BLaER1 (cell line): ENCODE data around the gene RPN1.
A peak's percentile ranks its signal among the peaks of the same experiment; 100 is the strongest.

Source experiments
- H3K27ac ChIP-seq: shearing (Covaris generic); formaldehyde crosslinking; 2 replicates; pipeline ENCODE4 v1.8.1; 2022
- H3K27me3 ChIP-seq: shearing (Covaris generic); formaldehyde crosslinking; 2 replicates; pipeline ENCODE4 v1.8.1; 2022
- H3K36me3 ChIP-seq: shearing (Covaris generic); formaldehyde crosslinking; 2 replicates; pipeline ENCODE4 v1.8.1; 2022
- H3K4me1 ChIP-seq: shearing (Covaris generic); formaldehyde crosslinking; 2 replicates; pipeline ENCODE4 v1.8.1; 2022
- H3K4me2 ChIP-seq: shearing (Covaris generic); formaldehyde crosslinking; 2 replicates; pipeline ENCODE4 v1.8.1; 2022
- H3K4me3 ChIP-seq: shearing (Covaris generic); formaldehyde crosslinking; 2 replicates; pipeline ENCODE4 v1.8.1; 2022
- H3K9ac ChIP-seq: shearing (Covaris generic); formaldehyde crosslinking; 2 replicates; pipeline ENCODE4 v1.8.1; 2022
- H3K9me3 ChIP-seq: shearing (Covaris generic); formaldehyde crosslinking; 2 replicates; pipeline ENCODE4 v1.8.1; 2022
- H4K20me1 ChIP-seq: shearing (Covaris generic); formaldehyde crosslinking; 2 replicates; pipeline ENCODE4 v1.8.1; 2022
- Cebpa-rat ChIP-seq: shearing (Covaris generic); IDR thresholded peaks from 2 replicates; pipeline ENCODE4 v1.8.1; 2022

Gene RPN1

GRCh38 chr3:128610451-128611070 lies 40.1 kb downstream of the RPN1 start:
- Histone ChIP-seq H3K27me3 (peaks cover 14% of the 10 kb centered on the region), H3K4me2 (peak overlapping the region; percentile 23), H3K9me3 (no peaks in the 10 kb centered on the region), H3K9ac (no peak overlapping the region), H3K4me1 (peaks cover 16% of the 10 kb centered on the region), H3K4me3 (no peak overlapping the region), H4K20me1 (no peaks in the 10 kb centered on the region), H3K36me3 (no peaks in the 10 kb centered on the region), H3K27ac (no peak overlapping the region)
- no peak for TF ChIP-seq Cebpa-rat

- Histone ChIP-seq H3K36me3 (no peaks in the 10 kb centered on the region), H3K9me3 (no peaks in the 10 kb centered on the region), H3K4me2 (no peak overlapping the region), H3K4me3 (no peak overlapping the region), H3K9ac (no peak overlapping the region), H3K27ac (no peak overlapping the region), H4K20me1 (no peaks in the 10 kb centered on the region), H3K27me3 (peaks cover 14% of the 10 kb centered on the region), H3K4me1 (peaks cover 16% of the 10 kb centered on the region)
- TF ChIP-seq Cebpa-rat, result no peak
These were observed 41.3 kb downstream of the RPN1 start for GRCh38 chr3:128609294-128609693.

- Histone ChIP-seq H3K4me3 (peak overlapping the region; percentile 68), H3K36me3 (no peaks in the 10 kb centered on the region), H3K27me3 (peaks cover 14% of the 10 kb centered on the region), H3K4me1 (peaks cover 16% of the 10 kb centered on the region), H3K4me2 (peak overlapping the region; percentile 98), H3K27ac (no peak overlapping the region), H3K9me3 (no peaks in the 10 kb centered on the region), H3K9ac (peak overlapping the region; percentile 78), H4K20me1 (no peaks in the 10 kb centered on the region)
- TF ChIP-seq Cebpa-rat, result no peak
These were observed 42.9 kb downstream of the RPN1 start for GRCh38 chr3:128607710-128608048.

GRCh38 chr3:128606094-128606493 lies 44.5 kb downstream of the RPN1 start:
- Histone ChIP-seq H4K20me1 (no peaks in the 10 kb centered on the region), H3K9ac (no peak overlapping the region), H3K4me2 (no peak overlapping the region), H3K27ac (no peak overlapping the region), H3K27me3 (peaks cover 14% of the 10 kb centered on the region), H3K4me3 (no peak overlapping the region), H3K4me1 (peaks cover 15% of the 10 kb centered on the region), H3K9me3 (no peaks in the 10 kb centered on the region), H3K36me3 (no peaks in the 10 kb centered on the region)
- TF ChIP-seq Cebpa-rat, result no peak

- Histone ChIP-seq H4K20me1 (no peaks in the 10 kb centered on the region), H3K9me3 (no peaks in the 10 kb centered on the region), H3K9ac (no peak overlapping the region), H3K27ac (no peak overlapping the region), H3K4me1 (peaks cover 7% of the 10 kb centered on the region; the same call in 1 of the 2 replicates), H3K27me3 (peaks cover 14% of the 10 kb centered on the region), H3K4me2 (no peak overlapping the region), H3K4me3 (no peak overlapping the region), H3K36me3 (no peaks in the 10 kb centered on the region)
- no peak for TF ChIP-seq Cebpa-rat
These were observed 45.2 kb downstream of the RPN1 start for GRCh38 chr3:128605091-128606046.

- Histone ChIP-seq H3K9me3 (no peaks in the 10 kb centered on the region), H3K4me2 (no peak overlapping the region), H3K4me1 (peaks cover 16% of the 10 kb centered on the region), H3K9ac (no peak overlapping the region), H4K20me1 (no peaks in the 10 kb centered on the region), H3K4me3 (no peak overlapping the region), H3K36me3 (no peaks in the 10 kb centered on the region), H3K27me3 (peaks cover 14% of the 10 kb centered on the region), H3K27ac (no peak overlapping the region)
- no peak for TF ChIP-seq Cebpa-rat
These were observed 46.5 kb downstream of the RPN1 start for GRCh38 chr3:128603811-128604775.

- Histone ChIP-seq H3K9ac (no peak overlapping the region), H3K4me2 (no peak overlapping the region), H3K4me1 (peaks cover 21% of the 10 kb centered on the region), H3K9me3 (no peaks in the 10 kb centered on the region), H4K20me1 (no peaks in the 10 kb centered on the region), H3K36me3 (no peaks in the 10 kb centered on the region), H3K27ac (no peak overlapping the region), H3K27me3 (peaks cover 14% of the 10 kb centered on the region), H3K4me3 (no peak overlapping the region)
- TF ChIP-seq Cebpa-rat, result no peak
These were observed 47.3 kb downstream of the RPN1 start for GRCh38 chr3:128603313-128603712.

- Histone ChIP-seq H3K9ac (no peak overlapping the region), H3K4me3 (no peak overlapping the region), H3K9me3 (no peaks in the 10 kb centered on the region), H4K20me1 (no peaks in the 10 kb centered on the region), H3K27ac (no peak overlapping the region), H3K4me2 (peak overlapping the region; percentile 56), H3K4me1 (peaks cover 19% of the 10 kb centered on the region), H3K36me3 (no peaks in the 10 kb centered on the region), H3K27me3 (no peaks in the 10 kb centered on the region)
- TF ChIP-seq Cebpa-rat, result no peak
These were observed 51.5 kb downstream of the RPN1 start for GRCh38 chr3:128598884-128599664.

GRCh38 chr3:128597900-128598299 lies 52.7 kb downstream of the RPN1 start:
- no peak overlapping the region for H3K9ac ChIP-seq
- TF ChIP-seq Cebpa-rat, result no peak

More at GRCh38 chr3:128597900-128598299, 52.7 kb downstream of the RPN1 start:
- H3K27ac ChIP-seq, result no peak overlapping the region
- peaks cover 21% of the 10 kb centered on the region for H3K4me1 ChIP-seq
- no peaks in the 10 kb centered on the region for H4K20me1 ChIP-seq
- no peaks in the 10 kb centered on the region for H3K27me3 ChIP-seq
- H3K36me3 ChIP-seq, result no peaks in the 10 kb centered on the region
- H3K4me2 ChIP-seq, result no peak overlapping the region
- H3K9me3 ChIP-seq, result no peaks in the 10 kb centered on the region
- no peak overlapping the region for H3K4me3 ChIP-seq
